PC-3 (cell line): ENCODE results near the gene PTGES. TPM values are rescaled to one million over a fixed set of nuclear protein-coding genes. Genes with fewer than 3 reads are reported as not detected.

ENCODE experiments used
- ATAC-seq: fragments of 200-7000 bp; cut with Tn5 transposase; 2 replicates; pipeline ENCODE4 v1.9.1; 2020; ENCODE audit warnings: mild to moderate bottlenecking, moderate library complexity
- BruUV-seq: library from RNA; stranded (reverse); fragments of 400-500 nt; replicated peaks from 2 replicates; lab custom pipeline; 2021; lab: Mats Ljungman, UMichigan
- CTCF ChIA-PET: fragments of 300-600 bp; sonication (Branson Sonifier 250); formaldehyde crosslinking; loops from one replicate; lab custom pipeline; 2022; ENCODE audit warnings: antibody characterized with exemption; lab: Charles Lee
- POLR2A ChIA-PET: fragments of 300-600 bp; sonication (Branson Sonifier 250); formaldehyde crosslinking; loops from one replicate; lab custom pipeline; 2022; ENCODE audit warnings: antibody characterized with exemption; ENCODE audit not compliant: unreplicated experiment; lab: Charles Lee
- DNase-seq: peaks from one replicate; pipeline ENCODE4 v3.0.0-alpha.2; 2015
- H2AFZ ChIP-seq: fragments of 300-600 bp; sonication (generic); 2 replicates; pipeline ENCODE4 v1.6.0; 2016; ENCODE audit warnings: antibody characterized with exemption, low read length
- H3F3A ChIP-seq: fragments of 300-600 bp; sonication (generic); one replicate; pipeline ENCODE4 v1.6.0; 2017; ENCODE audit warnings: antibody characterized with exemption, low read length, control low read depth, mild to moderate bottlenecking; ENCODE audit not compliant: unreplicated experiment
- H3K27ac ChIP-seq: fragments of 300-600 bp; sonication (generic); 2 replicates; pipeline ENCODE4 v1.5.1; 2016; ENCODE audit warnings: mild to moderate bottlenecking, low read length
- H3K27me3 ChIP-seq: fragments of 300-600 bp; sonication (generic); 2 replicates; pipeline ENCODE4 v1.6.1; 2016; ENCODE audit warnings: low read length, mixed read lengths
- H3K36me3 ChIP-seq: fragments of 300-600 bp; sonication (generic); 2 replicates; pipeline ENCODE4 v1.6.1; 2016; ENCODE audit warnings: low read depth, mixed run types, low read length, mixed read lengths
- H3K4me1 ChIP-seq: fragments of 300-600 bp; sonication (generic); 2 replicates; pipeline ENCODE4 v1.5.1; 2016; ENCODE audit warnings: low read length; ENCODE audit not compliant: insufficient read depth
- H3K4me2 ChIP-seq: fragments of 300-600 bp; sonication (generic); 2 replicates; pipeline ENCODE4 v1.6.0; 2016; ENCODE audit warnings: low read length
- H3K4me3 ChIP-seq: fragments of 300-600 bp; sonication (generic); 2 replicates; pipeline ENCODE4 v1.5.1; 2016; ENCODE audit warnings: mild to moderate bottlenecking, low read length, mixed read lengths
- H3K79me2 ChIP-seq: fragments of 300-600 bp; sonication (generic); 2 replicates; pipeline ENCODE4 v1.6.1; 2017; ENCODE audit warnings: low read length, mixed read lengths
- H3K9ac ChIP-seq: fragments of 300-600 bp; sonication (generic); 2 replicates; pipeline ENCODE4 v1.6.0; 2016; ENCODE audit warnings: mild to moderate bottlenecking, low read length
- H3K9me2 ChIP-seq: fragments of 300-600 bp; sonication (generic); replicated peaks from 2 replicates; pipeline ENCODE4 v1.6.1; 2016; ENCODE audit warnings: mixed run types, low read length, mixed read lengths
- H3K9me3 ChIP-seq: fragments of 300-600 bp; sonication (generic); 2 replicates; pipeline ENCODE4 v1.6.1; 2016; ENCODE audit warnings: low read length, mixed read lengths
- H4K20me1 ChIP-seq: fragments of 300-600 bp; sonication (generic); 2 replicates; pipeline ENCODE4 v1.6.1; 2016; ENCODE audit warnings: low read length, mixed read lengths
- EZH2 ChIP-seq: fragments of 300-600 bp; sonication (generic); IDR thresholded peaks from one replicate; pipeline ENCODE4 v1.6.1; 2017; ENCODE audit warnings: antibody characterized with exemption, mild to moderate bottlenecking, low read length; ENCODE audit not compliant: unreplicated experiment
- EZH2phosphoT487 ChIP-seq: fragments of 300-600 bp; sonication (generic); IDR thresholded peaks from 2 replicates; pipeline ENCODE4 v1.6.1; 2018; ENCODE audit warnings: mild to moderate bottlenecking, antibody characterized with exemption, low read length, borderline replicate concordance
- intact Hi-C: fragments of 100-400 bp; cut with micrococcal nuclease; formaldehyde crosslinking; loops from 2 replicates; pipeline ENCODE4 v1.9.0; 2023
- total RNA-seq: library from RNA; depleted of rRNA; stranded (reverse); fragments of >200 nt; gene quantifications from 2 replicates; pipeline ENCODE4 v1.2.3, GENCODE V29; 2014
- TF ChIP-seq, protein P1 (sequence below): fragments of 300-600 bp; sonication (generic); conservative IDR thresholded peaks from 2 replicates; pipeline ENCODE4 v1.5.1; 2017; ENCODE audit warnings: antibody characterized with exemption, low read depth, mild to moderate bottlenecking, low read length

PTGES gene
- total RNA-seq, 1 experiment from 2014 or later: 21.0 TPM

DNA sequence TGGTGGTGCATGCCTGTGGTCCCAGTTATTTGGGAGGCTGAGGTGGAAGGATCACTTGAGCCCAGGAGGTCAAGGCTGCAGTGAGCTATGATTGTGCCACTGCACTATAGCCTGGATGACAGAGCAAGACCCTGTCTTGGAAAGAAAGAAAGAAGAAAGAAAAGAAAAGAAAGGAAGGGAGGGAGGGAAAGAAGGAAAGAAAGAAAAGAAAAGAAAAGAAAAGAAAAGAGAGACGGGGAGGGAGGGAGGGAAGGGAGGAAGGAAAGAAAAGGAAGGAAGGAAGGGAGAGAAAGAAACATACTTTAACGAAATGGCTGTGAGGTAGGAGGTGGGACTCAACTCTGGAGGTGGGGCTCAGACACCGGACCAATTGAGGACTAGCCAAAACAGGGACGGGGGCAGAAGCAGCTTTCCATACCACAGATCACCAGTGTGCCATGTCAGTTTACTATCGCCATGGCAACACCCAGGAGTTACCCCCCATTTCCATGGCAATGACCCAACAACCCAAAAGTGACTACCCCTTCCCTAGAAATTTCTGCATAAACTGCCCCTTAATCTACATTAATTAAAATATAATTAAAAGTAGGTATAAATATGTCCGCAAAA is 21.3 kb downstream of the PTGES start:
- H4K20me1 ChIP-seq: no peaks in the 10 kb centered on the region
- no peaks in the 10 kb centered on the region for H3K9me3 ChIP-seq
- no peak overlapping the region for H3K9ac ChIP-seq
- BruUV-seq: no TSS peak
- H3K27me3 ChIP-seq: no peaks in the 10 kb centered on the region
- H3F3A ChIP-seq: no peaks in the 10 kb centered on the region
- no peaks in the 10 kb centered on the region for H3K4me1 ChIP-seq
- no peaks in the 10 kb centered on the region for H3K36me3 ChIP-seq
- intact Hi-C loops: no loop called here
- ATAC-seq: no peak
- ChIA-PET CTCF (no interaction called here), POLR2A (no interaction called here)
- no peak overlapping the region for H2AFZ ChIP-seq
- no peak overlapping the region for H3K27ac ChIP-seq
- no peak for DNase-seq
- H3K79me2 ChIP-seq: no peaks in the 10 kb centered on the region
- H3K9me2 ChIP-seq: no peaks in the 10 kb centered on the region
- H3K4me2 ChIP-seq: no peak overlapping the region
- no peak overlapping the region for H3K4me3 ChIP-seq
- TF ChIP-seq, protein P1, sequence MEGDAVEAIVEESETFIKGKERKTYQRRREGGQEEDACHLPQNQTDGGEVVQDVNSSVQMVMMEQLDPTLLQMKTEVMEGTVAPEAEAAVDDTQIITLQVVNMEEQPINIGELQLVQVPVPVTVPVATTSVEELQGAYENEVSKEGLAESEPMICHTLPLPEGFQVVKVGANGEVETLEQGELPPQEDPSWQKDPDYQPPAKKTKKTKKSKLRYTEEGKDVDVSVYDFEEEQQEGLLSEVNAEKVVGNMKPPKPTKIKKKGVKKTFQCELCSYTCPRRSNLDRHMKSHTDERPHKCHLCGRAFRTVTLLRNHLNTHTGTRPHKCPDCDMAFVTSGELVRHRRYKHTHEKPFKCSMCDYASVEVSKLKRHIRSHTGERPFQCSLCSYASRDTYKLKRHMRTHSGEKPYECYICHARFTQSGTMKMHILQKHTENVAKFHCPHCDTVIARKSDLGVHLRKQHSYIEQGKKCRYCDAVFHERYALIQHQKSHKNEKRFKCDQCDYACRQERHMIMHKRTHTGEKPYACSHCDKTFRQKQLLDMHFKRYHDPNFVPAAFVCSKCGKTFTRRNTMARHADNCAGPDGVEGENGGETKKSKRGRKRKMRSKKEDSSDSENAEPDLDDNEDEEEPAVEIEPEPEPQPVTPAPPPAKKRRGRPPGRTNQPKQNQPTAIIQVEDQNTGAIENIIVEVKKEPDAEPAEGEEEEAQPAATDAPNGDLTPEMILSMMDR: no peak
- TF ChIP-seq EZH2phosphoT487 (no peak), EZH2 (no peak)

DNA sequence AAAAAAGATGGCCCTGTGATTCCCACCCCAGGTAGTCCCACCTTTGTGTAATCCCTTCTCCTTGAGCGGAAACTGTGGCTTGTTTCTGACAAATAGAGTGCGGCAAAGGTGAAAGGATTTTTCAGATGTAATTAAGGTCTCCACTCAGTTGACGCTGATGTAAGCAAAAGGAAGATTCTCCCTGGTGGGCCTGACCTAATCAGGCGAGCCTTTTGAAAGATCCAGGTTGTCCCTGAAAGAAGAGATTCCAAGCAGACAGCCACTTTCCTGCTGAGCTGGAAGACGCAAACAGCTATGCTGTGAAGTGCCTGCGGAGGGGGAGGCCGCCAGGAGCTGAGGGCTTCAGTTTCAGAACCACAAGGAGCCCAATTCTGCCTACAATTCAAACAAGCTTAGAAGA is 24.1 kb downstream of the PTGES start:
- Histone ChIP-seq H3K4me1 (no peaks in the 10 kb centered on the region), H3F3A (no peaks in the 10 kb centered on the region), H3K79me2 (no peaks in the 10 kb centered on the region), H3K9me2 (no peaks in the 10 kb centered on the region), H3K27ac (no peak overlapping the region), H3K4me2 (no peak overlapping the region), H3K9me3 (no peaks in the 10 kb centered on the region), H3K36me3 (no peaks in the 10 kb centered on the region), H3K9ac (no peak overlapping the region), H3K4me3 (no peak overlapping the region), H4K20me1 (no peaks in the 10 kb centered on the region), H2AFZ (no peak overlapping the region), H3K27me3 (no peaks in the 10 kb centered on the region)
- CTCF ChIA-PET: no interaction called here
- ATAC-seq (no peak), DNase-seq (no peak)
- no TSS peak for BruUV-seq
- TF ChIP-seq, protein P1: no peak
- TF ChIP-seq EZH2phosphoT487 (no peak), EZH2 (no peak)
- intact Hi-C loops: no loop called here
- POLR2A ChIA-PET: interaction anchor here (0.5 kb wide), 1 partner anchor 56 kb away, joined by 3 read pairs; no protein-coding TSS in a partner anchor
